ENCODE measurements around the gene ZNF536.
"Not testable (repeated sequence)": the region's sequence is repeated elsewhere in the genome, so short reads cannot be mapped to it uniquely, and the experiment has no call there.

The ZNF536 gene

DNA sequence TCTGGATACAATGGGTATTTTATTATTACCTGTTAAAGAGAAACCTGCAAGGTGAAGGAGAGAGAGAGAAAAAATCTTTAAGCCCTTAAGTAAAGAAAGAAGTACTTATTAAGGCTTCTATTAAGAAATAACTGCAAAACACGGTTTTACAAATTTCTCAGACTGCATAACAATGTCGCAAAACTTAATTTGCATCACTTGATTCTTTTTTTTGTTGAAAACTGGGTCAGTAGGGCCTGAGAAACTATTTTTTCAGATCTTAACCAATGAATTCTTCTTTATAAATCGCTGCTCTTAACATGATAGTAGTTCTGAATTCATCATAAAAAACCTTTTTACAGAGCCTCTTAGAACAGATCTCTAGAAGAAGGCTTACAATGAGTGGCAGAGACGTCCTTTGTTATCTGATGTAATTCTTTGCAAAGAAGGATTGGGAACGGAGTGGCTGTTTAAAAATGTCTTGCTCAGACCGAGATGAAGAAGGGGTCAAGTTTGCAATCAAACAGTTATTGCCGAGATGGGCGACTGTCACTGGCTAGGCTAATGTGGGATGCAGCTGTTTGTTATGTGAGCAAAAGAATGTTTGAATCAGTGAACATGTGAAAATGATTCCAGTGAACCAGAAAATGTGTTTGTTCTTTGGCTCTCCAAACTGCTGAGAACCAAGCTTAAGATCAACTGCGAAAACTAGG, 76.3 kb downstream of the ZNF536 start:
- DNase-seq = no peak

DNA sequence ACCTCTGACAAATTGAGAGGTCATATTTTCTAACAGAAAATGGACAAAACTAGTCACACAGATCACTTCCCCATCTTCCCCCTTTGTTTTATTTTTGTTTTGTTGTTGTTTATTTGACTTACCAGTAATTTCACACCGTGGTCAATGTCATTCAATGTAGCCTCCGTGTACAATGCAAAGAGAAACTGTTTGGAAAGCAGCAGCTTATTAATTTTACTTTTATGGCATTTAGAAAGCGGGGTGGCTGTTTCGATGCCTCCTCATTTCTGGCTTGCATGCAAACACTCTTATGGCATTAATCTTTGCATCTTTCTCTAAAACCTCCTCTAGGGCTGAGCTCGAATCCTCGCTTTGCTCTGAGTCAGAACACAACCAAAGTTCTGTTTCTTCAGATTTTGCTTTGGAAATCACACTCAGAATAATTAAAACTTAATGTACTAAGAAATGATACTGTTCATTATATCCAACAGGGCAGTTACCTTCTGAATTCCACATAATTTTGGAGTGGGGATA, 77.0 kb downstream of the ZNF536 start:
- DNase-seq = no peak

DNA sequence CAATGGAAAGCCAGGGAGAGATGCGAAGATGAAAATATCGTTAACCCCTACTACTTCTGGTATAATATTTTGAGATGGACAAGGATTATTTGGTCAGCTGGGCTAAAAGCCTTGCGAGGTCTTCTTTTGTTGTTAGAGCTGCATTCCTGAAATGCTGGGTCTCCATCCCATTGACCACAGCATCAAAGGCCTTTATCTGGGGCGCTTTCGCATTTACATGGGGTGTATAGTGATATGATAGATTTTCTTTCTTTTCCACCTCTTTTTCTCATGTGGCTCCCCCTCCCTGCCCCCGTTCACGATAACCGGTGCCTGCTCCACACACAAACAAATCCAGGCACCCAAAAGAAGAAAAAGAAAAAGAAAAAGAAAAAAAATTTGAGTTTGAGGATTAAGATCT, 77.5 kb downstream of the ZNF536 start:
- DNase-seq = no peak

DNA sequence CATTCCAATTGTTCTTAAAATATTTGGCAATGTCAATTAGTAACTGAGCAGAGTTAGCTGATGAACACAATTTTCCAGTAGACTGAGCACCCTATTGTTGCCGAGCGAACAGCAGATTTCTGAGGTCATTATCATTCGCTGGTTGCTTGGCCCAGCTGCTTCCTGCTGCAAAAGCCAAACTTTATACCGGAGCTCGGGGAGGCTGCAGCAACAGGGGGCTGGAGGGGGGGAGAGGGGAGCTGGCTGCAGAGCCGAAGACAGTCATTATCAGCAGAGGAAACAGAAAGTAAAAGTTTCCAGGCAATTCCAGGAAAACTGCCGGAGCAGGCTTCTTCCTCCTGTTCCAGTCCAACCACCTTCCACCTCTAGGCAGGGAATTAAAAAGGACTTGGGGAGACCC, 77.9 kb downstream of the ZNF536 start:
- no peak for DNase-seq

DNA sequence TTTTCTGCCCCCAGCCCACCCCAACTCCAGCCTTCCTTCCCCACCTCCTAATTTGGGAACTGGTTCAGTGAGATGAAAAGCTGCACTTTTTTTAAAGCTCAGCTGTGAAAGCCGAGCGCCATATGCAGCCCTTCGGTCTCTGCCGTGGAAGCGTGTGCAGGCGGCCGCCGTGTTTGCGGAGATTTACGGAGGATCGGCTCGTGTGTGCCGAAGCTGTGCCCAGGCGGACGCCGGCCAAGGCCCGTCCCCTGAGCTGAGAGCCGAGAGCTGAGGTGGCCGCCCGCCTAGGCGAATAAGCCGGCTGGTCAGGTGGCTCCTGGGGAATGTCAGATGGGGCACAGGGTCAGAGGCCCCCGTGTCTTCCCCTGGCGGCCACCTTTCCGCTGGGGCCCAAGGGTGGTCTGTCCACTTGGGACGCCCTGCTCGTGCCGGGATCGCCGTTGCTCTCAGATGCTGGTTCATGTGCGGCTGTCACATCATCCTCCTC, 78.7 kb downstream of the ZNF536 start:
- no peak for DNase-seq

DNA sequence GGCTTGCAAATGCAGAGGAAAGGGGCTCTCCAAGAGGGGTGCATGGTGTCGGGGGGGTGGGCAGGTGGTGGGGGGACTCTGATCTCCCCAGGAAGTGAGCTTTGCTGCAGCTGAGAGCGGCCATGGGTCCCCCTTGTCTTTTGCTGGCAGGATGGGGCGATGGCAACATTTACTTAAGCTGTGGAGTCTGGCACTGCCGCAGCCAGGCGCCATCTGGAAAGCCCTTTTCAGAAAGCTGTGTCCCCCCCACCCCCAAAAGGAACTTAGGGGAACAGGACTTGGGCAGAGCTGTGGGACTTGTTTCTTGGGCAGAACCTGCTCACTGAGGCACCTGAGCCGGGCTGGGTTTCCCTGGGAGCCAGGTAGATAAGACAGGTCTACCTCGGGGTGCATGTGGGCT, 80.7 kb downstream of the ZNF536 start:
- no peak for DNase-seq

DNA sequence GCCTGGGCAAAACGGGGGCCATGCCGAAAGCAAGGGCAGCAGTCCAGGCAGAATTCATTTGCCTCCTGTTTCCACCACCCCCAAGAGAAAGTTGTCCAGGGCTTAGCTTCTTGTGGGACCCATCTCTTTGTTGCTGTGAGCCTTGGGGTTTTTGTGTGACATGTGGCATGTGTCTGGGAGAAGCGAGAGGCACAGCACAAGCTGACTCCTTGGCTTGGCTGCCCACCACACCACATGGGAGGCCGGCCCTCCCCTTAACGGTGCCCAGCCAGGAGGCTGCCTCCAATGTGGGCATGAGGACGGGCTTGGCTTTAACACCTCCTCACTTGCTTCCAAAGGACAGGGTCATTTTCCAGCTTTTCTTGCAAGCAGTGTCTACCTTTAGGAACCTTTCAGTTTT, 81.6 kb downstream of the ZNF536 start:
- no peak for DNase-seq

DNA sequence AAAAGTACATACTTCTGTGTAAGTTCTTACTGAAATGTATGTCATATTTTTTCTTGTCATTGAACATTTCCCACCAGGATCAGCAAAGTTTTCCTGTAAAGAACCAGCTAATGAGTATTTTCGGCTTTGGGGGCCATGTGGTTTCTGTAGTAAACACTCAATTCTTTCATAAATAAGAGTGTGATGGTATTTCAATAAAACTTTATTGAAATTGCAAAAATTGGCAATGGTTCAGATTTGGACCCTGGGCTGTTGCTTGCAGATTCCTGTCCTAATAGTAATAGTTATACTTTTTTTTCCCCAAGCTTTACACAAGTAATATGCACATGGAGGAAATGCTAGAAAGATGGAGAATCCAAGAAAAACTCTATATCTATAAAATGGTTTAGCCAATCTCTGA, 83.7 kb downstream of the ZNF536 start:
- no peak for DNase-seq

DNA sequence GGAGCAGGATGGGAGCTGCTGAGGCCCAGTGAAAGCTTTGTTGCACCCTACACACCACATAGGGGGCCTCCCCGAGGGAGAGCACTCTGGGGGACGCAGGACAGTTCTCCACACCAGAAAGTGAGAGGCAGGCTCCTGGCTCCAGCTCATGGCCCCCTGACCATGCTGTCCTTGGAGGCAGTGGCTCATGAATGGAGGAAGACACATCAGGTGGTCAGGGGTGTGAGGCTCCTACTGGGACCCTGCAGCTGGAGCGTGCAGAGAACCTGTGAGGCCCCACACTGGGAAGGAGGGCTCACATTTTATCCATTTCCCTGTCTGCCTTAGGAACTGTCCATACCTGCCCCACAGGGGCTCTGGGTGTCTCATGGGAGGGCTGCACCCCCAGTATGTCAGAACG, 85.3 kb downstream of the ZNF536 start:
- DNase-seq = no peak

DNA sequence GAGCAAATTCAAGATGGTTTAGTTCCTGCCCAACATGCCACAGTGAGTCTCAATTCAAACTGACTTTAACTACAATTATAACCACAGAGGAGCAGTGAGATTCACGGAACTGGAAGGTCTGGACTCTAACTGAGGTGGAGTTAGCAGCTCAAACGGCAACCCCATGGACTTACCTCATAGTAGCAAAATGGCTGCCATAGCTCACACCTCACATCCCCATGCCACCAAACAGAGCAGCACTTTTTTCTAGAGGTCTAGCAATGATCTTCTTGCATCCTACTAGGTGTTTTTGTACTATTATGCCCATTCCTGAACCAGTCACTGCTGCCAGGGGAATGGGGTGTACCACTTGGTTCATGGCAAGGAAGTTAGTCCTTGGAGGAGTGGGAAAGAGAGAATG, 87.7 kb downstream of the ZNF536 start:
- no peak for DNase-seq

DNA sequence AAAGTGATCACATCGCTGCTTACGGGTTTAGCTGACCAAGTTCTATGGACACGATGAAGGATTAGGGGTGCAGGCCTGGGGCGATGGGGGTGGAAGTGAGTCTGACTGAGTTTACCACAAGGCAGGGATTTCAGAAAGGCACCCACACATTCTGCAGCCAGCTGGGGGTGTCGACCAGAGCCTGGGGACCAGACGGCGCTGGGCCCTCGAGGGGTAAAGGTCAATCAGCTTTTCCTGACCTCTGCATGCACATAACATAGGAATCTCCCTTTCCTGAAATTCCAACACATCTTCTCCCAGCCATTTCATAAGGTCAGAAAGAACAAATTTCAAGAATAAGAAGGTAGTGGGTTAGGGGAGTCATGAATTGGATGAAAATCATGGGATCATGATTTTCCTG, 92.0 kb downstream of the ZNF536 start:
- DNase-seq = no peak

DNA sequence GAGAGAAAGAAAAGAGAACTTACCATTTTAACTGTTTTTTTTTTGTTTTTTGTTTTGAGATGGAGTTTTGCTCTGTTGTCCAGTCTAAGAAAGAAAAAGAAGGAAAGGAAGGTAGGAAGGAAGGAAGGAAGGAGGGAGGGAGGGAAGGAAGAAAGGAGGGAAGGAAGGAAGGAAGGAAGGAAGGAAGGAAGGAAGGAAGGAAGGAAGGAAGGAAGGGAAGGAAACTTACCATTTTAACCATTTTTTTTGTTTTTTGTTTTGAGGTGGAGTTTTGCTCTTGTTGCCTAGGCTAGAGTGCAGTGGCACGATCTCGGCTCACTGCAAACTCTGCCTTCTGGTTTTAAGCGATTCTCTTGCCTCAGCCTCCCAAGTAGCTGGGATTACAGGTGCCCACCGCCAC, 94.4 kb downstream of the ZNF536 start:
- not testable (repeated sequence) for DNase-seq

DNA sequence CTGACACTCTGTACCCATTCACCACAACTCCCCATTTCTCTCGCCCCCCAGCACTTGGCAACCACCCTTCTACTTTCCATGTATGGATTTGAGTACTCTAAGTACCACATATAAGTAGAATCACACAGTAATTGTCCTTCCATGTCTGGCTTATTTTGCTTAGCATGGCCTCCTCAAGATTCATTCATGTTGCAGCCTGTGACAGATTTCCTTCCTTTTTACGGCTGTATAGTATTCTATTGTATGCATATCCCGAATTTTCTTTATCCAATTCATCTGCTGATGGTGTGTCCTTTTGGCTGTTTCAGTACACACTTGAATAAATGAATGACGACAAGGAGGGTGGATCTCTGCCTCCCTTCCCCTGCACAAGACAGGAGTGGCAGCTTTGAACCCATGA, 95.1 kb downstream of the ZNF536 start:
- DNase-seq = no peak

DNA sequence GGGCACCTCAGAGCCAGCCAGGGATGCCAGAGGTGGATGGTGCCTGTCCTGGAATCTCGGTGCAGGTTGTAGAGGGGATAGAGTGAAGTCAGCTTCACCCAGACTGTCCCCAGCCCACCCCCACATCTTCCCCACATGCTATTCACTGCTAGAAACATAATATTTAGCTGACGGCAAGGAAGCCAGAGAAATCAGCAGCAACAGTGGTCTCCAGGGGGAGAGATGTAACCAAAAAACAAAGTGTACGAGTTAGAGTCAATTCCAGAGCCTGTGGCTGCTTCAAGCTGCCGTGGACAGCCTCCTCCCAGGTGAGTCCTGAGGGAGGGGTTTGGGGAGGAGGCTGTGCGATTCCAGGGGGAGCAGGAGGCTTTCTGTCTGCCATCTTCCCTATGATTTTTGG, 97.6 kb downstream of the ZNF536 start:
- DNase-seq = no peak

DNA sequence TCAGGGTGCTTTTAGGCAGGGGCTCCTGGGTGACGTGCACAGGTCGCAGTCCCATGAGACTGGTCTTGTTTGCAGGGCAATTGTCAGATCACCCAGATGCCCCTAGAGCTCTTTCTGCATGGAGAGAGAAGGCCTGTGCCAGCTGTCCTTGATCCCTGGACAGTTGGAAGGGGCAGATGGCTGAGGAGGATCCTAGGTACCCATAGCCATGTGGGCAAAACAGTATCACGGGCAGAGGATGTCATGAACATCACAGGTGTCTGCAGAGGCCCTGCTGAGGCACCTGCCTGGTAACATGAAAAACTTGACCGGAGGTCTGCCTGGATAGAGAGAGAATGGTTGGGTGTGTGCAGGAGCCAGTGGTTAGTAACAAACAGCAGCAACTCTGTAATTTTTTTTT, 99.3 kb downstream of the ZNF536 start:
- DNase-seq = no peak

DNA sequence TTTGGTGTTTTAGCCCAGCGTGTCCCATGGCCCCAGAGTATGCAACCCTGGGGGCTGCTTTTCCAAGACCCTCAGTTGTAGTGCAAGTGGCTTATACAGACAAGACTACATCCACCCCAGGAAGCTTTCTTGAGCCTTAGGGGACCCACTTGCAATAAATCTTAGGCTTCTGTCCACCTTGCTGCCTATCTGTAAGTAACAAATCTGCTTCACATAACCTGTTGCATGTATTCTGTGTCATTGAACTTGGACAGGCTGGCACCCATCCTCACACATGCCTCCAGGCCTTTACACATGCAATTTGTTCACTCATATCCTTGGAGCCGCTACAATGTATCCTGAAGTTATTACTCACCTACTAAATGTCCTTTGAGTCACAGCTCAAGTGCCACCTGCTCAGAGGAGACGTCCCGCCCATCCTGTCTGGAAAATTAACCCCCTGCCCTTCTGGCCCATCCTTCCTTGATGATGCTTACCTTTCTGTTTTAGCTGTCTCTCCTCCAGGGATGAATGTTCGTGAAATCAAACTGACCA, 101.2 kb downstream of the ZNF536 start:
- no peak for DNase-seq

DNA sequence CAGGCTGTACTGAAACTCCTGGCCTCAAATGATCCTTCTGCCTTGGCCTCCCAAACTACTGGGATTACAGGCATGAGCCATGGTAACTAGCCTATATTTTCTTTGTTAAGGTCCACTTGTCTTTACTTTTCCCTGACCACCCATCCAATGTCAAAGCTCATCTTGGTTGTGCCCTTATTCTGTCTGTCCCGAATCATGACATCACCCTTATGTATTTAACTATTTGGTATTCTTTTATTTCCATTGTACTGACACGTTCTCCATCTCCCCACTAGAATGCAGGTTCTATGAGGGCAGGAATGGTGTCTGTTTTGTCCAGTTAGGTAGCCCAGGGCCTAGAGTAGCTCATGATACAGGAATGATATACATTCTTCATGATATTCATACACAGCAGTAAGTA, 104.8 kb downstream of the ZNF536 start:
- DNase-seq = no peak

DNA sequence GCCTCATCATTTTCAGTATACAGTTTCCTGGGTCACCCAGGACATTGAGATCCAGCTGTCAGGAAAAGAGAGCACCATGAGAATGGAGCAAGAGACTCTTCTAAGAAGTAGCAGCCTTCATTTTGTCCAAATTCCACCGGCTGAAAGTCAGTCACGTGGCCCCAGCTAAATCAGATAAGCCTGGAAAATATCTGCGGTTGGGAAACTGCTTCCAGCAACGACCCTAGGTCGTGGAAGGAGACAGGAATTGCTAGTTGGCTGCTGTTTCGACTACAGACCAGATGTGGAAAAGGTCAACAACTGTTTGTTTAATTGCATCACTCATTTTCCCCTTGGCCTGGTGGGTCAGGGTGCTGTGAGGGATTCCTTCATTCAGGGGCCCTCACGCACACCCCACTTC, 107.0 kb downstream of the ZNF536 start:
- DNase-seq = no peak

DNA sequence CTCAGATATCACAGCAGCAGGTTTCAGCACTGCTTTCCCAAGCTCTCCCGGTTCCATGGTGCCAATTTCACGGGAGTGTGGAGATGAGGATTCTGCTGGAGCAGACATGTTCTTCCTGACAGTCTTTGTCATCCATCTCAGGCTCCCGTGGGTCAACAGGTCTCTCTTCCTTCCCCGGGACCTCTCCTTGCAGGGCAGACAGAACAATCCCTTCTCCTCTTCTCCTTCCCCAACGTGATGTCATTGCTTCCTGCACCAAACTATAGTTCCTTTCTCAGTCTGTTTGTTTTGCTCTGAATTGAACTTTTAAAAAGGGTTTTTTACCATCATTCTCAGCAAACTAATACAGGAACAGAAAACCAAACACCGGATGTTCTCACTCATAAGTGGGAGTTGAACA, 107.9 kb downstream of the ZNF536 start:
- DNase-seq = no peak

DNA sequence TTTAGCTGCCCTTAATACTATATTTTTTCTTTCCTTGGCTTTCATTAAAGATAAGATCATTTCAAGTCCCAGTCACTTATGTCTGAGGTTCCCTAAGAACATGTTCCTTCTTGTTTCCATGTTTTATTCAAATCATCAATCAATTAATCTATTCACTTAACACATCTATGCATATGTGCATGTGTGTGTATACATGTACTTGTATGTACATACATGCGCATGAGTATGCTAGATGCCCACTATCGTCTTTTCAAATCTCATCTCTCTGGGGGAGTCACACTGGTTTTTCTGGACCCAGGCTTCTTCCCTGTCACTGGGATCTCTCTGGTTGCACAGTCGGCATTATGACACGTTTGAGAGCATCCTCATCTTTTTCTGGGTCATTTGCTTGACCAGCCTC, 108.9 kb downstream of the ZNF536 start:
- no peak for DNase-seq

DNA sequence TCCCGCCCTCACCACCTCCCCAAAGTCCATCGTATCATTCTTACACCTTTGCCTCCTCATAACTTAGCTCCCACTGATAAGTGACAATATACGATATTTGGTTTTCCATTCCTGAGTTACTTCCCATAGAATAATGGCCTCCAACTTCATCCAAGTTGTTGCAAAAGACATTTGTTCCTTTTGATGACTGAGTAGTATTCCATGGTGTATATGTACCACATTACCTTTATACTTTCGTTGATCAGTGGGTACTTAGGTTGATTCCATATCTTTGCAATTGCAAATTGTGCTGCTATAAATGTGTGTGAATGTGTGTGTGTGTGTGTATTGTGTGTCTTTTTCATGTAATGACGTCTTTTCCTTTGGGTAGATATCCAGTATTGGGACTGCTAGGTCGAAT, 109.6 kb downstream of the ZNF536 start:
- no peak for DNase-seq

DNA sequence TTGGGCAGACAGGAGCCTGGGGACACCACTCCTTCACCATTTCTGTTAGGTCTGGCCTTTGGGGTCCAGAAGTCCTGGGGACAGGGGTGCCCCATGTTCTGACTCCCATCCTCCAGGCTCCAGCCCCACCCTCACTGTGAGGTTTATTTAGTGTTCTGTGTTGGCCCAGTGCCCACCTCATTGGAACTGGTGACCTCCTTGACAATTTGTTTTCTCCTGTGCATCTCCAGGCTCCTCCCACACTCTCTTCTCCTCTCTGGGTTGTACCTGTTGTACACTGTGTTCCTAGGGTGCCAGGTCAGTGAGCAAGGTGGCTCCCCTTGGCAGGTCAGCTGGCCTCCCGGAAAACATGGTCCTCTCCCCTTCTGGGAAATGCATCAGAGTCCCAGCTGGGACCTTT, 110.8 kb downstream of the ZNF536 start:
- no peak for DNase-seq

DNA sequence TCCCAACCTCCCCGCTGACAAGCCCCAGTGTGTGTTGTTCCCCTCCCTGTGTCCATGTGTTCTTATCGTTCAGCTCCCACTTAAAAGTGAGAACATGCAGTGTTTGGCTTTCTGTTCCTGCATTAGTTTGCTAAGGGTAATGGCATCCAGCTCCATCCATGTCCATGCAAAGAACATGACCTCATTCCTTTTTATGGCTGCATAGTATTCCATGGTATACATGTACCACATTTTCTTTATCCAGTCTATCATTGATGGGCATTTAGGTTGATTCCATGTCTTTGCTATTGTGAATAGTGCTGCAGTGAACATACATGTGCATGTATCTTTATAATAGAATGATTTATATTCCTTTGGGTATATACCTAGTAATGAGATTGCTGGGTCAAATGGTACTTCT, 114.1 kb downstream of the ZNF536 start:
- not testable (repeated sequence) for DNase-seq

DNA sequence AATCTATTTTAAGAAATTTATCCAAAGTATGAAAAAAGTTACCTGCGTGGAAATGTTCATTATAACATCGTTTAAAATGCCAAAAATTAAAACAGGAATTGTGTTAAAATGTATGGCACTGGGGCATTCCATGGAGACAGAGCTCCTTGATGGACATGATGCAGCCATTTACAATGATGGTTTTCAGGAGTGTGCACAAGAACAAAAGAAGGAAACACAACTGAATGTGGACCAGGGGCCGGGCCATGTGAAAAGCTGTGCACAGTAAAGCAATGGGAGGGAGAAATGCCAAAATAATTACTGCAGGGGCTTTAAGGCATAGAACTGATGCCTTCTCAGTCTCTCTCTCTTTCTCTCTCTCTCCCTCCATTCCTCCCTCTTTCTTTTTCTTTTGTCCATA, 115.0 kb downstream of the ZNF536 start:
- DNase-seq = no peak

DNA sequence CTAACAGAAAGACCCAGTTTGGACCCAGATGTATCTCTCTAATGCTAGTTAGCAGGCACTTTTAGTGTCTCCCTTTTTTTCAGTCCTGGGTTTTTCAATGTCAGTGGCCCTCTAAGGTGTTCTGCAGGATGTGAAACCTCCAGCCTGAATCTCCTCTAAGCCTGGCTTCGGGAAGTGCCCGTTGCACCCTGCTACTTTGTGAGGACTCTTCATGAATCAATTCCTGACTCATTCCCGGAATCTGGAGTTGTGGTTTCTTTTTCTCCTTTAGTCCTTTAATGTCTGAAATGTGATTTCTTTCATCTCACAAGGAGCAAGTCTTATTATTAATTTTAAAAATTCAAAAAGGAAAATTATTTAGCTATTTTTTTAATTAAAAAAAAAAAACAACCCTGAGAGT, 116.0 kb downstream of the ZNF536 start:
- no peak for DNase-seq

Measured in NCI-H2107 (cell line).